ENCODE data around the gene UBTD1. TPM values are rescaled to one million over a fixed set of nuclear protein-coding genes. Genes with fewer than 3 reads are reported as not detected.

Gene UBTD1
- total RNA-seq, 4 donors from 2014 or later, result 0.40 to 4.1 (median 3.2) TPM

DNA sequence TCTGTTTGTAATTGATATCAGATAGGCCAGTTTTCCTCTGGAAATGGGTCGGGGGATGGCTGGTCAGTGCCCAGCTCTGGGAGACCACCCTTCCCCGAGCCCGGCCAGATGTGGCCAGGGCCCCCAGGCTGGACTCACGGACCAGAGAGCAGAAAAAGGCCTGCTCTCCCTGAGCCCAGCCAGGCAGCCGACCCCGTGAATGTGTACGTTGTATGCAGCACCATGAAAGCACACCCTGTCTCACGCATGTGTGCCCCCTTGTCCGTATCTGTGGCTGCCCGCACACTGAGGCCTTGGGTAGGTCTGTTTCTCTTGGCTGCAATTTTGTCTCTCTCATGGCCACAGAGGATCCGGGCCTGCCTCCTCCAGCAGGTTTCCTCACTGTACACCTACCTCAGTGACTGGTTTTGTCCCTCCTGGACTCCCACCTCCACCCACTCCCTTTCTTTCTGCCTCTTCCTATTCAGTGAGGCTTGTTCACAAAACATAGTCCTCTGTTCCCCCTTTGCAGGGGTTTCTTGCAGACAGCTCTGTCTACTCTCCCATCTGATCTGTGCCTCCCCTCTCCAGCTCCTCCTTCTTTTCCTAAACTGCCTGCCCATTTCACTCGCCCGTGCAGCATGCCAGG is 50.2 kb downstream of the UBTD1 start:
- TF ChIP-seq POLR2AphosphoS5 (IDR thresholded peaks at IDR 0.05), result no peak
- no peak for TF ChIP-seq POLR2A (IDR thresholded peaks at IDR 0.05)
- TF ChIP-seq EP300 (IDR thresholded peaks at IDR 0.05; ENCODE audit: low read depth), result no peak
- TF ChIP-seq, protein P1, sequence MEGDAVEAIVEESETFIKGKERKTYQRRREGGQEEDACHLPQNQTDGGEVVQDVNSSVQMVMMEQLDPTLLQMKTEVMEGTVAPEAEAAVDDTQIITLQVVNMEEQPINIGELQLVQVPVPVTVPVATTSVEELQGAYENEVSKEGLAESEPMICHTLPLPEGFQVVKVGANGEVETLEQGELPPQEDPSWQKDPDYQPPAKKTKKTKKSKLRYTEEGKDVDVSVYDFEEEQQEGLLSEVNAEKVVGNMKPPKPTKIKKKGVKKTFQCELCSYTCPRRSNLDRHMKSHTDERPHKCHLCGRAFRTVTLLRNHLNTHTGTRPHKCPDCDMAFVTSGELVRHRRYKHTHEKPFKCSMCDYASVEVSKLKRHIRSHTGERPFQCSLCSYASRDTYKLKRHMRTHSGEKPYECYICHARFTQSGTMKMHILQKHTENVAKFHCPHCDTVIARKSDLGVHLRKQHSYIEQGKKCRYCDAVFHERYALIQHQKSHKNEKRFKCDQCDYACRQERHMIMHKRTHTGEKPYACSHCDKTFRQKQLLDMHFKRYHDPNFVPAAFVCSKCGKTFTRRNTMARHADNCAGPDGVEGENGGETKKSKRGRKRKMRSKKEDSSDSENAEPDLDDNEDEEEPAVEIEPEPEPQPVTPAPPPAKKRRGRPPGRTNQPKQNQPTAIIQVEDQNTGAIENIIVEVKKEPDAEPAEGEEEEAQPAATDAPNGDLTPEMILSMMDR (IDR thresholded peaks at IDR 0.05), result no peak
- no peak overlapping the region for H3K27ac ChIP-seq
- 87 to 94% methylated on average over 3 to 13 of the region's 13 CpGs for WGBS, 2 donors (ENCODE audit: low coverage in 1 of 2)
- intact Hi-C loops (cut with DNase I; ENCODE audit: low total_unique reads), result no loop called here
- DNase-seq, result no peak
- no peaks in the 10 kb centered on the region for H3K27me3 ChIP-seq
- no peaks in the 10 kb centered on the region for H3K4me1 ChIP-seq
- no peak overlapping the region for H3K4me3 ChIP-seq
- in situ Hi-C loops (cut with MboI; ENCODE audit: low pct_ligation_motif_present in 1 of 4, low pct_unique_long_range_greater_than_20kb in 1 of 4, low sequenced_read_pairs in 3 of 4), result no loop called here
- H3K9me3 ChIP-seq, result no peaks in the 10 kb centered on the region
- no peaks in the 10 kb centered on the region for H3K36me3 ChIP-seq

DNA sequence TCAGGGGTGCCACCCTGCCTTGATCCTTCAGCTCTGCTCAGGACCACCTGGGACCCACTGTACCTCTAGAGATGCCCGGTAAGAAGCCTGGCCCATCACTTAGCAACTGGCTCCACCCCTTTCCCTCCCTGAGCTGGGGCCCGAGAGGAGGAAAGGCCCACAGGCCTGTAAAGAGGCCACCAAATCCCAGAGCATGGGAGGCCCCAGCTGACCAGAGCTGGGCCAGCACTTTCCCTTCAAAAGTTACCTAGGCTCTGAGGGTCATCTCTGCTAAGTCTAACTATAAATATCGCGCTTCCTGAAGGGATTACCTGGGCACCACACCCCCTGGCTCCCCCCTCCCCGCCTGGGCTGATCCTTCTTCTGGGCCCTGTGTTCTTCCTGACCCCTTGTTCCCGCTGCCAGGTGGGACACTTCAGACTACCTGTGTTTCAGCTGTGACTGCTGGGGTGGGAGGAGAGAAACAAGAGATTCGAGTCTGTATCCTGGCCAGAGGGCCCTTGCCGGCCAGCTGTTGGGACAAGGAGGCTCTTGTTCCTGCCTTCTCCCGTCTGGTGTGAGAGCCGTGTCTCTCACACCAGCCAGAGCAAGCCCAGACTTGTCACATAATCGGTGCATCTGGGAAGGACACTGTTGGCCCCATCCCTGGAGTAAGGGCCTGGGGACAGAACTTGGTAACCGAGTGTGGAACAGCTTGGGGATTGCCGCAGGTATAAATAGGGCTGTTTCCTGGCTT is 51.0 kb downstream of the UBTD1 start:
- Histone ChIP-seq H3K27me3 (no peaks in the 10 kb centered on the region), H3K4me1 (no peaks in the 10 kb centered on the region), H3K36me3 (no peaks in the 10 kb centered on the region), H3K27ac (peak overlapping the region in 1 of 4 donors; percentile 1), H3K4me3 (no peak overlapping the region), H3K9me3 (no peaks in the 10 kb centered on the region)
- no peak for DNase-seq
- in situ Hi-C loops (cut with MboI; ENCODE audit: low pct_ligation_motif_present in 1 of 4, low pct_unique_long_range_greater_than_20kb in 1 of 4, low sequenced_read_pairs in 3 of 4) (loop anchor here in 2 of 4 donors (10.0 kb wide), 1 partner anchor 85 kb away; no protein-coding TSS in a partner anchor), intact Hi-C loops (cut with DNase I; ENCODE audit: low total_unique reads) (loop anchor here (5.0 kb wide), 1 partner anchor 87 kb away; no protein-coding TSS in a partner anchor)
- 60 to 72% methylated on average over 1 to 13 of the region's 13 CpGs for WGBS, 2 donors (ENCODE audit: low coverage in 1 of 2)
- TF ChIP-seq, protein P1 (IDR thresholded peaks at IDR 0.05), result no peak
- TF ChIP-seq EP300 (IDR thresholded peaks at IDR 0.05; ENCODE audit: low read depth) (no peak), POLR2AphosphoS5 (IDR thresholded peaks at IDR 0.05) (no peak)

DNA sequence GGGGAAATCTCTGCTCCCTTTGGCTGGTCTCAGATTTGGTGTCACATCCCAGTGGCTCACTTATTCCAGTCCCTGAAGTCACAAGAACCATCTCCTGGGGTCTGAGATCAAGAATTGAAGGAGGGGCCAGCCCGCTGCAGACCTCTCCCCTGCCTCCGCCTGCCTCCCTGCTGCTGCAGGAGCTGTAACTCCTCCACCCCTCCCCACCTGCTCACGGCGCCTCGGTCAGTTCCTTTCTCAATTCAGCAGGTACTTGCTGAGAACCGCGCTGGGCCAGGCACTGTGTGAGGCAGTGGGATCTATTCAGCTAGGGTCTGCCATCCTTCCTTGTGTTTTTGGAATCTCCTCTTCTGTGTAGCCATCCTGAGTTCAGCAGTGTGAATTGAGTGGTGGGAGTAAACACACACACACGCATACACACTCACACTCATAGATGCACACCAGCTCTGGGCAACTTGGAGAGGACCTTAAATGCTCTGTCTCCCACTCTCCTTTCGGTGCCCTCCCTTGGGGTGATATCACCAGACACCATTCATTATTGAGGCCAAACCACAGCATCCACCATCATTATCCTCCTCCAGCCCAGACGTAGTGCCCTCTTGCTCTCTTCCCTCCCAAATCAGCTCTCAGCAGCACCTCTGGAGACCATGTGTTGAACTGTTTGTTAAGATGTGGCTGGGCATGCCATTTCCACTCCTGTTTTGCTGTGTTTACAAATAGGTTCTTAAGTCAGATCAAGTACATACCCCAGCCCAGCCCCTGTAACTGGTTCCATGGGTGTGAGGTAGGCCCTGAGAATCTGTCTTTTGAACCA is 51.8 kb downstream of the UBTD1 start:
- no peaks in the 10 kb centered on the region for H3K27me3 ChIP-seq
- intact Hi-C loops (cut with DNase I; ENCODE audit: low total_unique reads), result loop anchor here (5.0 kb wide), 1 partner anchor 88 kb away; no protein-coding TSS in a partner anchor
- H3K4me3 ChIP-seq, result no peak overlapping the region
- no peaks in the 10 kb centered on the region for H3K9me3 ChIP-seq
- H3K36me3 ChIP-seq, result no peaks in the 10 kb centered on the region
- DNase-seq, result no peak
- in situ Hi-C loops (cut with MboI; ENCODE audit: low pct_ligation_motif_present in 1 of 4, low pct_unique_long_range_greater_than_20kb in 1 of 4, low sequenced_read_pairs in 3 of 4), result loop anchor here in 2 of 4 donors (10.0 kb wide), 1 partner anchor 86 kb away; no protein-coding TSS in a partner anchor
- H3K4me1 ChIP-seq, result no peaks in the 10 kb centered on the region
- H3K27ac ChIP-seq, result peak overlapping the region in 1 of 4 donors; percentile 1
- TF ChIP-seq POLR2AphosphoS5 (IDR thresholded peaks at IDR 0.05), result no peak
- no peak for TF ChIP-seq POLR2A (IDR thresholded peaks at IDR 0.05)
- TF ChIP-seq EP300 (IDR thresholded peaks at IDR 0.05; ENCODE audit: low read depth), result no peak
- TF ChIP-seq, protein P1 (IDR thresholded peaks at IDR 0.05), result no peak
- WGBS, 2 donors (ENCODE audit: low coverage in 1 of 2), result 82 to 100% methylated on average over 1 to 10 of the region's 10 CpGs

DNA sequence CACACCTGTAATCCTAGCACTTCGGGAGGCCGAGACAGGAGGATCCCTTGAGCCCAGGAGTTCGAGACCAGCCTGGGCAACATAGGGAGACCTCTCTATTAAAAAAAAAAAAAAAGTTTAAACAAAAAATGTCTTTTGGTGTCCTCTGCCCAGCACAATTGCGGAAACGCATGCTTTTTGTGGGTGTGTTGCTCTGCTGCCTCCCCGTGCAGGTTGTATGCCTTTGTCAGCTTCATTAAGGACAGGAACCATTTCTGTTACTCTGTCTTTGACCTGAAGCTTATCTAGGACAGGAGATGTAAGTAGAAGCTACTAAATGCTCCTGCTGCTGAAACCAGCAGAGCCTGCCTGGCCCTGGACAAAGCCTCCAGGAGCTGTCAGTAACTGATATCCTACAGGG is 52.5 kb downstream of the UBTD1 start:
- Histone ChIP-seq H3K4me1 (no peaks in the 10 kb centered on the region), H3K9me3 (no peaks in the 10 kb centered on the region), H3K36me3 (no peaks in the 10 kb centered on the region), H3K4me3 (no peak overlapping the region), H3K27ac (no peak overlapping the region), H3K27me3 (no peaks in the 10 kb centered on the region)
- in situ Hi-C loops (cut with MboI; ENCODE audit: low pct_ligation_motif_present in 1 of 4, low pct_unique_long_range_greater_than_20kb in 1 of 4, low sequenced_read_pairs in 3 of 4) (loop anchor here in 2 of 4 donors (10.0 kb wide), 1 partner anchor 86 kb away; no protein-coding TSS in a partner anchor), intact Hi-C loops (cut with DNase I; ENCODE audit: low total_unique reads) (loop anchor here (5.0 kb wide), 1 partner anchor 89 kb away; no protein-coding TSS in a partner anchor)
- no peak for TF ChIP-seq POLR2A (IDR thresholded peaks at IDR 0.05)
- no peak for DNase-seq
- 89 to 93% methylated on average over 5 to 6 of the region's 6 CpGs for WGBS, 2 donors (ENCODE audit: low coverage in 1 of 2)

All from transverse colon (tissue), 4 donors.